Parathyroid adenoma (tissue), 2 donors: ENCODE data around the gene RNF220.

Experiments
- H2AFZ ChIP-seq: fragments of 300-600 bp; sonication (generic); one replicate; pipeline ENCODE4 v1.7.0; 2017; ENCODE audit warnings: antibody characterized with exemption, mild to moderate bottlenecking
- H3K27ac ChIP-seq: fragments of 300-600 bp; sonication (generic); one replicate; pipeline ENCODE4 v1.7.0; 2017
- H3K27me3 ChIP-seq: fragments of 300-600 bp; sonication (generic); one replicate; pipeline ENCODE4 v1.7.0; 2017; ENCODE audit warnings: low read length; ENCODE audit not compliant: control insufficient read depth, insufficient read depth
- H3K36me3 ChIP-seq: fragments of 300-600 bp; sonication (generic); one replicate; pipeline ENCODE4 v1.7.0; 2017; ENCODE audit warnings: low read length; ENCODE audit not compliant: control insufficient read depth, insufficient read depth
- H3K4me1 ChIP-seq: fragments of 300-600 bp; sonication (generic); one replicate; pipeline ENCODE4 v1.7.0; 2017; ENCODE audit warnings: control low read depth
- H3K4me2 ChIP-seq: fragments of 300-600 bp; sonication (generic); one replicate; pipeline ENCODE4 v1.7.0; 2017; ENCODE audit warnings: low read length
- H3K4me3 ChIP-seq: fragments of 300-600 bp; sonication (generic); one replicate; pipeline ENCODE4 v1.7.0; 2017; ENCODE audit warnings: low read depth, low read length
- H3K79me2 ChIP-seq: fragments of 300-600 bp; sonication (generic); one replicate; pipeline ENCODE4 v1.7.0; 2017; ENCODE audit warnings: control low read depth
- H3K9ac ChIP-seq: fragments of 300-600 bp; sonication (generic); one replicate; pipeline ENCODE4 v1.7.0; 2017; ENCODE audit warnings: mild to moderate bottlenecking
- H3K9me3 ChIP-seq: fragments of 300-600 bp; sonication (generic); one replicate; pipeline ENCODE4 v1.7.0; 2017; ENCODE audit warnings: low read length; ENCODE audit not compliant: control insufficient read depth
- TF ChIP-seq, protein P1 (sequence below): fragments of 300-600 bp; sonication (generic); IDR thresholded peaks from one replicate; pipeline ENCODE4 v1.7.0; 2017; ENCODE audit warnings: antibody characterized with exemption, mild to moderate bottlenecking
- donor health status: primary hyperparathyroidism.

Gene RNF220

DNA sequence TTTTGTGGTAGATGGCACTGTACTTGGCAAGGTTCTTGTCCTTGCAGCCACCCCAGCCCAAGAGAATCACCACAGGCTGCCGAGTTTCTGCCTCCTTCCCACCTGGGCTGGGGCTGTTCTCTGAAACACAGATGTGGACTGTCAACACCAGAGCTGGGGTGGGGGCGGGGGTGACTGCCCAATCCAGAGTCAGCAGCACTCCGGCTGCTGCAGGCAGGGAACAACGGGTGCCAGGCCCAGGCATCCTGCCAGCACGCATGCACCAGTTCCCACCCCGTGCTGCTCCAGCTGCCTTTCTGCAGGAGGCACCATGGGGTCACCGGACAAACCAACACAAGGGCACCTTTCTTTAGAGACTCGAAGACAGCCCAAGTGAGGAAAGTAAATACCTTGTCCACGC is 255.1 kb downstream of the RNF220 start:
- Histone ChIP-seq H3K79me2 (no peaks in the 10 kb centered on the region), H2AFZ (no peak overlapping the region), H3K27me3 (no peaks in the 10 kb centered on the region), H3K4me3 (no peak overlapping the region), H3K9me3 (no peaks in the 10 kb centered on the region), H3K4me2 (no peak overlapping the region), H3K4me1 (no peaks in the 10 kb centered on the region), H3K27ac (no peak overlapping the region), H3K36me3 (no peaks in the 10 kb centered on the region), H3K9ac (no peak overlapping the region)
- TF ChIP-seq, protein P1, sequence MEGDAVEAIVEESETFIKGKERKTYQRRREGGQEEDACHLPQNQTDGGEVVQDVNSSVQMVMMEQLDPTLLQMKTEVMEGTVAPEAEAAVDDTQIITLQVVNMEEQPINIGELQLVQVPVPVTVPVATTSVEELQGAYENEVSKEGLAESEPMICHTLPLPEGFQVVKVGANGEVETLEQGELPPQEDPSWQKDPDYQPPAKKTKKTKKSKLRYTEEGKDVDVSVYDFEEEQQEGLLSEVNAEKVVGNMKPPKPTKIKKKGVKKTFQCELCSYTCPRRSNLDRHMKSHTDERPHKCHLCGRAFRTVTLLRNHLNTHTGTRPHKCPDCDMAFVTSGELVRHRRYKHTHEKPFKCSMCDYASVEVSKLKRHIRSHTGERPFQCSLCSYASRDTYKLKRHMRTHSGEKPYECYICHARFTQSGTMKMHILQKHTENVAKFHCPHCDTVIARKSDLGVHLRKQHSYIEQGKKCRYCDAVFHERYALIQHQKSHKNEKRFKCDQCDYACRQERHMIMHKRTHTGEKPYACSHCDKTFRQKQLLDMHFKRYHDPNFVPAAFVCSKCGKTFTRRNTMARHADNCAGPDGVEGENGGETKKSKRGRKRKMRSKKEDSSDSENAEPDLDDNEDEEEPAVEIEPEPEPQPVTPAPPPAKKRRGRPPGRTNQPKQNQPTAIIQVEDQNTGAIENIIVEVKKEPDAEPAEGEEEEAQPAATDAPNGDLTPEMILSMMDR, result no peak

DNA sequence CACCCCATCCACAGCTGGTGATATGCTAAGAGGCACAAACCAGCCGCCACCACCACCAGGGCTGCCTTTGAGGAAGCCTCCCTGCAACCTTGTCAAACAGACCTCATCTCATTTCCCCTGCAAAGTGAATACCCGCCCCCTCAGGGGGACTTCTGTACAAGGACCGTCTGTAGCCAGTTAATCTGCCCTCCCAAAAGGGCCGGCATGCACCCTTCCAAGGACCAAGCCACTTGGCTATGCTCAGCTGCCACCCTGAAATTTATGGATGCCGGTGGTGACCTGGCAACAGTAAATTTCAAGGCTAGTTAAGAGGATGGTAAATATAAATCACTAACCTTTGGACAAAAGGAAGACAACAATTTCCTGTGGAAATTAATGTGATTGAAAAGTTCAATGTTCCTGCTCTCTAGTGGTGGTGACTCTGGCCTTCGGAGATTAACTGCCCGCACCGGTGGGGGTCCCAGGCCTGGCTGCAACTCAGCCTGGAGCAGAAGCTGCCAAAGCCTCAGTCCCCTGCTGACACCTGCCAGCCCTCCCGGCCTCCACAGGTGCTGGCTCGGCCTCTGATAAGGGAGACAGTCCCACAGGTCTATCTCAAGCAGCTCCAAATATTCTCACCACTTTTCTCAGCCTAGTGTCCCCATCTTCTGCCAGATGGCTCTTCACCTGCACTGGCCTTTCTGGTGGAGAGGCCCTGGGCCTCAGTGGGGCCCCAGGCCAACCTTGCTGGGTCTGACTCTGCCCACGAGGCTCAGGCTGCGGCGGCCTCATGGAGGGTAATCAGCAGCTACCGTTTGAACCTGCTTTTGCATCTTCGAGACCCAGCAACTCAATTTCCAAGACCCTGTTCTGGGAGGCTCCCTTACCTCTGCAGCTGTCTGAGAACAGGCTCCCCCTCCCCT is 257.0 kb downstream of the RNF220 start:
- Histone ChIP-seq H3K79me2 (no peaks in the 10 kb centered on the region), H3K4me3 (no peak overlapping the region), H3K4me1 (no peaks in the 10 kb centered on the region), H3K27ac (no peak overlapping the region), H3K9ac (no peak overlapping the region), H3K27me3 (no peaks in the 10 kb centered on the region), H3K36me3 (no peaks in the 10 kb centered on the region), H3K9me3 (no peaks in the 10 kb centered on the region), H2AFZ (no peak overlapping the region), H3K4me2 (no peak overlapping the region)
- TF ChIP-seq, protein P1, result no peak

DNA sequence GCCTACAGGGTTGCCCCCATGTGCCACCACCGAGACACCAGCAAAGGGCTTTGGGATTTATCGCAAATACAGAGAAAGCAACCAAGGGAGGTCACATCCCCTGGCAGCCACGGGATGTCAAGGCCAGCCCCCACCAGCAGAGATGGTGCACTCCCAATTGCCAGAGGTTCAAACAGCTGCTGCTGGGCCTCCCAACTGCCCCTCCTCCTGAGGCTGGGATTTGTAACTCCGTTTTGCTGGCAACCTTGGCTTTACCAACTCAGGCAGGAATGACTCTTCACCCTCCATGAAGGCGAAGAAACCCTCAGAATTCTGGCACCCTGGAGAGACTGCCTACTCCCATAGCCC is 257.6 kb downstream of the RNF220 start:
- Histone ChIP-seq H2AFZ (no peak overlapping the region), H3K36me3 (no peaks in the 10 kb centered on the region), H3K27me3 (no peaks in the 10 kb centered on the region), H3K27ac (no peak overlapping the region), H3K4me1 (no peaks in the 10 kb centered on the region), H3K4me2 (no peak overlapping the region), H3K9me3 (no peaks in the 10 kb centered on the region), H3K4me3 (no peak overlapping the region), H3K79me2 (no peaks in the 10 kb centered on the region), H3K9ac (no peak overlapping the region)
- TF ChIP-seq, protein P1, result no peak

DNA sequence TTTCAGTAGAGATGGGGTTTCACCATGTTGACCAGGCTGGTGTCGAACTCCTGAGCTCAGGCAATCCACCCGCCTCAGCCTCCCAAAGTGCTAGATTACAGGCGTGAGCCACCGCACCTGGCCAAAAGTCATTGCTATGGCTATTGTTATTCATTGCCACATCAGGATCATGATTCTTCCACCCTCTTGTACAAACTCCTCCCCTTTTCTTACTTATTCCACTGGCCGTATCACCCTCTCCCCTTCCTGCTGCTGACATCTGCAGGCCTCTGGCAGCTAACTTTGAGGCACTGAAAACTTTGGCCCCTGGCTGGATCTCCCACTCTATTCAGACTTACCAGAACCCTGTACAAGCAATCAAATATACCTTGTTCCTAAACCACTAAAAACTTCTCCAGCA is 258.4 kb downstream of the RNF220 start:
- Histone ChIP-seq H3K9me3 (no peaks in the 10 kb centered on the region), H3K4me1 (no peaks in the 10 kb centered on the region), H3K36me3 (no peaks in the 10 kb centered on the region), H2AFZ (no peak overlapping the region), H3K27ac (no peak overlapping the region), H3K4me3 (no peak overlapping the region), H3K27me3 (no peaks in the 10 kb centered on the region), H3K4me2 (no peak overlapping the region), H3K79me2 (no peaks in the 10 kb centered on the region), H3K9ac (no peak overlapping the region)
- TF ChIP-seq, protein P1, result no peak
